ENCODE data around the gene SCUBE1. TPM values are rescaled to one million over a fixed set of nuclear protein-coding genes. Genes with fewer than 3 reads are reported as not detected.

The SCUBE1 gene
- total RNA-seq, 1 experiment from 2014 or later, result not detected

GRCh38 chr22:43327157-43327438 is 16.1 kb downstream of the SCUBE1 start:
- no peak overlapping the region for H3K27ac ChIP-seq (ENCODE audit: low read length)
- in situ Hi-C loops (cut with HindIII; ENCODE audit: low pct_unique_long_range_greater_than_20kb, low sequenced_read_pairs) (no loop called here), intact Hi-C loops (cut with micrococcal nuclease; ENCODE audit: unreplicated experiment) (no loop called here)
- no peaks in the 10 kb centered on the region for H3K36me3 ChIP-seq (ENCODE audit: control insufficient read depth, insufficient read depth, low read length)
- no peaks in the 10 kb centered on the region; the same call in 1 of the 2 replicates for H3K27me3 ChIP-seq (ENCODE audit: control insufficient read depth, insufficient read depth, low read length)
- BruUV-seq (replicated peaks), result no TSS peak
- DNase-seq (ENCODE audit: low read depth, low spot score), result no peak
- no peaks in the 10 kb centered on the region for H3K4me1 ChIP-seq (ENCODE audit: control insufficient read depth, insufficient read depth, low read length)
- ChIA-PET POLR2A (no interaction called here), CTCF (no interaction called here)
- H3K9me3 ChIP-seq (ENCODE audit: control insufficient read depth, insufficient read depth, low read depth, low read length), result no peaks in the 10 kb centered on the region
- ATAC-seq, result no peak
- H3K4me3 ChIP-seq (ENCODE audit: low read depth in 2 of 2, low read length in 2 of 2), result no peak overlapping the region
- TF ChIP-seq REST (IDR thresholded peaks at IDR 0.05; ENCODE audit: insufficient read depth in 1 of 2, low read depth in 2 of 2, low read length in 1 of 2) (no peak), POLR2AphosphoS5 (IDR thresholded peaks at IDR 0.05; ENCODE audit: low read depth, low read length) (no peak), CTCF (IDR thresholded peaks at IDR 0.05) (no peak), TCF7L2 (IDR thresholded peaks at IDR 0.05; ENCODE audit: low read depth, low read length) (no peak), SIN3A (IDR thresholded peaks at IDR 0.05; ENCODE audit: borderline replicate concordance, insufficient read depth, low read depth, low read length) (no peak)

- Histone ChIP-seq H3K27me3 (ENCODE audit: control insufficient read depth, insufficient read depth, low read length) (no peaks in the 10 kb centered on the region; the same call in 1 of the 2 replicates), H3K4me3 (ENCODE audit: low read depth in 2 of 2, low read length in 2 of 2) (no peak overlapping the region), H3K36me3 (ENCODE audit: control insufficient read depth, insufficient read depth, low read length) (no peaks in the 10 kb centered on the region), H3K4me1 (ENCODE audit: control insufficient read depth, insufficient read depth, low read length) (no peaks in the 10 kb centered on the region), H3K9me3 (ENCODE audit: control insufficient read depth, insufficient read depth, low read depth, low read length) (no peaks in the 10 kb centered on the region), H3K27ac (ENCODE audit: low read length) (no peak overlapping the region)
- POLR2A ChIA-PET, result interaction anchor here (0.6 kb wide), 1 partner anchor 909 kb away, joined by 3 read pairs; no protein-coding TSS in a partner anchor
- BruUV-seq (replicated peaks), result no TSS peak
- ATAC-seq (no peak), DNase-seq (ENCODE audit: low read depth, low spot score) (no peak)
- in situ Hi-C loops (cut with HindIII; ENCODE audit: low pct_unique_long_range_greater_than_20kb, low sequenced_read_pairs), result no loop called here
- intact Hi-C loops (cut with micrococcal nuclease; ENCODE audit: unreplicated experiment), result no loop called here
- CTCF ChIA-PET, result no interaction called here
- TF ChIP-seq SIN3A (IDR thresholded peaks at IDR 0.05; ENCODE audit: borderline replicate concordance, insufficient read depth, low read depth, low read length) (no peak), TCF7L2 (IDR thresholded peaks at IDR 0.05; ENCODE audit: low read depth, low read length) (no peak), CTCF (IDR thresholded peaks at IDR 0.05) (no peak), POLR2AphosphoS5 (IDR thresholded peaks at IDR 0.05; ENCODE audit: low read depth, low read length) (no peak), REST (IDR thresholded peaks at IDR 0.05; ENCODE audit: insufficient read depth in 1 of 2, low read depth in 2 of 2, low read length in 1 of 2) (no peak)
Observed at GRCh38 chr22:43326331-43327156, 16.6 kb downstream of the SCUBE1 start.
